Uterus (tissue), 2 donors: ENCODE data around the gene CDT1.

ENCODE experiments used
- CTCF ChIP-seq, 4 experiments: fragments of 200-600 bp in 2 of 4; fragments of 450-650 bp in 2 of 4; sonication (generic) in 2 of 4; IDR thresholded peaks; one replicate each; pipeline ENCODE4 v1.5.1; 2016 to 2019; ENCODE audit warnings: antibody characterized with exemption in 4 of 4, mild to moderate bottlenecking in 2 of 4, moderate library complexity in 1 of 4
- POLR2A ChIP-seq, 2 donors: fragments of 450-650 bp; IDR thresholded peaks; one replicate each; pipeline ENCODE4 v1.6.1; 2016; ENCODE audit warnings: antibody characterized with exemption in 2 of 2, mild to moderate bottlenecking in 1 of 2, moderate library complexity in 1 of 2

DNA sequence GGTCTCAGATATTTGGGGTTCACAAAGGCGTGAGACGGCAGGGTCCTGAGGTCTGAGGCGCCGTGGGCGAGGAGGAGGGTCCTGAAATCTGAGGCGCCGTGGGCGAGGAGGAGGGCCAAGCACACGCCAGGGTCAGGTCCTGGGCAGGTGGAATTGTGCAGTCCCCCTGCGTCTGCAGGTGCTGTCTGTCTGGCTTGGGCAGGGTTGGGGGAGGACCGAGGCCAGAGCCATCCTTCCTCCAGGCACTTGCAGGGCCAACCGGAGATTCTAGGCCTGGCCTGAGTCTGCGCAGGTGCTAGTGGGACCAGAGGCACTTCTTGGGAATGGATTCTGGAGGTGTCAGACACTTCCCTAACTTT is 10.5 kb downstream of the CDT1 start:
- TF ChIP-seq CTCF (IDR thresholded peaks at IDR 0.05) (no peak), POLR2A (IDR thresholded peaks at IDR 0.05) (no peak)
